WI38 (cell line): ENCODE results near the gene GGNBP2.

Experiments
- H3K4me3 ChIP-seq: 2 replicates; pipeline ENCODE4 v1.5.1; 2011; ENCODE audit warnings: low read depth, mild to moderate bottlenecking, control low read depth, low read length
- CTCF ChIP-seq: IDR thresholded peaks from 2 replicates; pipeline ENCODE4 v1.5.1; 2012; ENCODE audit warnings: low read depth, mild to moderate bottlenecking, control low read depth, low read length

Gene GGNBP2

GRCh38 chr17:36501351-36501750 is 43.4 kb upstream of the GGNBP2 start:
- TF ChIP-seq CTCF = no peak
- H3K4me3 ChIP-seq = no peak overlapping the region

GRCh38 chr17:36501963-36502362 is 42.8 kb upstream of the GGNBP2 start:
- H3K4me3 ChIP-seq = no peak overlapping the region
- no peak for TF ChIP-seq CTCF

GRCh38 chr17:36503456-36504155 is 41.1 kb upstream of the GGNBP2 start:
- no peak overlapping the region for H3K4me3 ChIP-seq
- TF ChIP-seq CTCF = no peak

- no peak overlapping the region for H3K4me3 ChIP-seq
- no peak for TF ChIP-seq CTCF
These were observed 40.6 kb upstream of the GGNBP2 start for GRCh38 chr17:36504156-36504545.

GRCh38 chr17:36505171-36505570 is 39.5 kb upstream of the GGNBP2 start:
- TF ChIP-seq CTCF = no peak
- no peak overlapping the region for H3K4me3 ChIP-seq

- TF ChIP-seq CTCF = no peak
- H3K4me3 ChIP-seq = no peak overlapping the region
These were observed 38.4 kb upstream of the GGNBP2 start for GRCh38 chr17:36506249-36506826.

GRCh38 chr17:36506831-36507230 is 37.9 kb upstream of the GGNBP2 start:
- no peak overlapping the region for H3K4me3 ChIP-seq
- TF ChIP-seq CTCF = no peak
